ENCODE data around the gene HIC1. TPM values are rescaled to one million over a fixed set of nuclear protein-coding genes. Genes with fewer than 3 reads are reported as not detected.

The HIC1 gene
- total RNA-seq, 4 donors from 2014 or later = 9.1 to 32.5 (median 14.7) TPM

GRCh38 chr17:2019723-2020122 lies 35.2 kb upstream of the HIC1 start:
- TF ChIP-seq EP300 (IDR thresholded peaks at IDR 0.05; ENCODE audit: low read depth) (no peak), POLR2A (IDR thresholded peaks at IDR 0.05) (no peak), POLR2AphosphoS5 (IDR thresholded peaks at IDR 0.05) (no peak)
- TF ChIP-seq, protein P1, sequence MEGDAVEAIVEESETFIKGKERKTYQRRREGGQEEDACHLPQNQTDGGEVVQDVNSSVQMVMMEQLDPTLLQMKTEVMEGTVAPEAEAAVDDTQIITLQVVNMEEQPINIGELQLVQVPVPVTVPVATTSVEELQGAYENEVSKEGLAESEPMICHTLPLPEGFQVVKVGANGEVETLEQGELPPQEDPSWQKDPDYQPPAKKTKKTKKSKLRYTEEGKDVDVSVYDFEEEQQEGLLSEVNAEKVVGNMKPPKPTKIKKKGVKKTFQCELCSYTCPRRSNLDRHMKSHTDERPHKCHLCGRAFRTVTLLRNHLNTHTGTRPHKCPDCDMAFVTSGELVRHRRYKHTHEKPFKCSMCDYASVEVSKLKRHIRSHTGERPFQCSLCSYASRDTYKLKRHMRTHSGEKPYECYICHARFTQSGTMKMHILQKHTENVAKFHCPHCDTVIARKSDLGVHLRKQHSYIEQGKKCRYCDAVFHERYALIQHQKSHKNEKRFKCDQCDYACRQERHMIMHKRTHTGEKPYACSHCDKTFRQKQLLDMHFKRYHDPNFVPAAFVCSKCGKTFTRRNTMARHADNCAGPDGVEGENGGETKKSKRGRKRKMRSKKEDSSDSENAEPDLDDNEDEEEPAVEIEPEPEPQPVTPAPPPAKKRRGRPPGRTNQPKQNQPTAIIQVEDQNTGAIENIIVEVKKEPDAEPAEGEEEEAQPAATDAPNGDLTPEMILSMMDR (IDR thresholded peaks at IDR 0.05) = no peak
- intact Hi-C loops (cut with DNase I; ENCODE audit: low total_unique reads) (no loop called here), in situ Hi-C loops (cut with MboI; ENCODE audit: low pct_ligation_motif_present in 1 of 4, low pct_unique_long_range_greater_than_20kb in 1 of 4, low sequenced_read_pairs in 3 of 4) (loop anchor here (10.0 kb wide), 2 partner anchors 105 to 115 kb away; no protein-coding TSS in a partner anchor)

GRCh38 chr17:2020721-2021120 lies 34.2 kb upstream of the HIC1 start:
- TF ChIP-seq EP300 (IDR thresholded peaks at IDR 0.05; ENCODE audit: low read depth) (no peak), POLR2AphosphoS5 (IDR thresholded peaks at IDR 0.05) (no peak), POLR2A (IDR thresholded peaks at IDR 0.05) (no peak)
- TF ChIP-seq, protein P1 (IDR thresholded peaks at IDR 0.05) = no peak
- no peak overlapping the region for H3K27ac ChIP-seq
- no peaks in the 10 kb centered on the region for H3K9me3 ChIP-seq
- H3K27me3 ChIP-seq = peaks cover 69% of the 10 kb centered on the region
- in situ Hi-C loops (cut with MboI; ENCODE audit: low pct_ligation_motif_present in 1 of 4, low pct_unique_long_range_greater_than_20kb in 1 of 4, low sequenced_read_pairs in 3 of 4) = loop anchor here in 1 of 4 donors (10.0 kb wide), 1 partner anchor 116 kb away; no protein-coding TSS in a partner anchor
- H3K4me1 ChIP-seq = peaks cover 13 to 24% (median 21%) of the 10 kb centered on the region in 4 donors
- WGBS, 2 donors (ENCODE audit: low coverage in 1 of 2) = 60% methylated on average over 8 of the region's 8 CpGs; no CpG with 5 or more reads in 1 of the 2 donors
- no peak overlapping the region for H3K4me3 ChIP-seq
- no peaks in the 10 kb centered on the region for H3K36me3 ChIP-seq
- intact Hi-C loops (cut with DNase I; ENCODE audit: low total_unique reads) = no loop called here
- DNase-seq = no peak

More at GRCh38 chr17:2019723-2020122, 35.2 kb upstream of the HIC1 start:
- WGBS, 2 donors (ENCODE audit: low coverage in 1 of 2) = 85% methylated on average over 8 of the region's 8 CpGs; no CpG with 5 or more reads in 1 of the 2 donors
- DNase-seq = no peak
- Histone ChIP-seq H3K27ac (no peak overlapping the region), H3K27me3 (peaks cover 59% of the 10 kb centered on the region), H3K4me3 (no peak overlapping the region), H3K36me3 (no peaks in the 10 kb centered on the region), H3K9me3 (no peaks in the 10 kb centered on the region), H3K4me1 (peaks cover 9 to 14% (median 11%) of the 10 kb centered on the region in 4 donors)

DNA sequence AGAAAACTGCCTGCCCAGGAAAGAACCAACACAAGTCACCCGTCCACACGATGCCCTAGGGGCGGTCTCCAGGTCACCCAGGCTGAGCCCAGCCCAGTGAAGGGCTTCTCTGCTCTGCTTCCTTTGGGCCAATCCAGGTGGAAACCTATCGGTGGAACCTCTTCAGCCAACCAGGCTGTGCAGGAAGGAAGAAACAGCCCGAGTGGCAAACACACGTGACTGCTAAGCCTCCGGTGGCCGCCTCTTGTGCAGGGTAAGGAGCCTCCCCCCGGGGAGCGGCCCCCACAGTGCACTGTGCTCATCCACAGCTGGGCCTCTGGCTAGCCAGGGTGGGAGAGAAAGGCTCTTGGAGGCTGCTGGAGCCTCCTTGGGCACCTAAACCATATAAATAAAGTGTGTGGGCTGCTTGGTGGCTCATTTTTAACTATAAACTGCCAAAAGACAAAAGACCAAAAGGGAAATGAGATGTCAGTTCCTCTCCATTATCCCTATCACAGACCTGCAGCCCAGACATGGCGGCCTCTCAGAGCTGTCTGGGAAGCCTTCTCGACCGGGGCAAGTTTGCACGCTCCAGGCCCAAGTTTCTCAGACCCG lies 32.2 kb upstream of the HIC1 start:
- Histone ChIP-seq H3K4me3 (no peak overlapping the region), H3K27ac (no peak overlapping the region), H3K36me3 (no peaks in the 10 kb centered on the region), H3K4me1 (peaks cover 18 to 28% (median 25%) of the 10 kb centered on the region in 4 donors), H3K9me3 (no peaks in the 10 kb centered on the region), H3K27me3 (peaks cover 89% of the 10 kb centered on the region)
- no peak for TF ChIP-seq POLR2AphosphoS5 (IDR thresholded peaks at IDR 0.05)
- TF ChIP-seq EP300 (IDR thresholded peaks at IDR 0.05; ENCODE audit: low read depth) = no peak
- TF ChIP-seq, protein P1 (IDR thresholded peaks at IDR 0.05) = no peak
- in situ Hi-C loops (cut with MboI; ENCODE audit: low pct_ligation_motif_present in 1 of 4, low pct_unique_long_range_greater_than_20kb in 1 of 4, low sequenced_read_pairs in 3 of 4) = loop anchor here in 1 of 4 donors (10.0 kb wide), 1 partner anchor 118 kb away; no protein-coding TSS in a partner anchor
- 82% methylated on average over 11 of the region's 15 CpGs; no CpG with 5 or more reads in 1 of the 2 donors for WGBS, 2 donors (ENCODE audit: low coverage in 1 of 2)
- intact Hi-C loops (cut with DNase I; ENCODE audit: low total_unique reads) = no loop called here
- no peak for DNase-seq

GRCh38 chr17:2023256-2023655 lies 31.6 kb upstream of the HIC1 start:
- intact Hi-C loops (cut with DNase I; ENCODE audit: low total_unique reads) (no loop called here), in situ Hi-C loops (cut with MboI; ENCODE audit: low pct_ligation_motif_present in 1 of 4, low pct_unique_long_range_greater_than_20kb in 1 of 4, low sequenced_read_pairs in 3 of 4) (loop anchor here in 1 of 4 donors (10.0 kb wide), 1 partner anchor 118 kb away; no protein-coding TSS in a partner anchor)
- no peak overlapping the region for H3K27ac ChIP-seq
- TF ChIP-seq, protein P1 (IDR thresholded peaks at IDR 0.05) = no peak
- TF ChIP-seq POLR2AphosphoS5 (IDR thresholded peaks at IDR 0.05) (no peak), POLR2A (IDR thresholded peaks at IDR 0.05) (no peak), EP300 (IDR thresholded peaks at IDR 0.05; ENCODE audit: low read depth) (no peak)
- WGBS, 2 donors (ENCODE audit: low coverage in 1 of 2) = 63% methylated on average over 16 of the region's 16 CpGs; no CpG with 5 or more reads in 1 of the 2 donors
- no peaks in the 10 kb centered on the region for H3K9me3 ChIP-seq
- H3K27me3 ChIP-seq = peaks cover 89% of the 10 kb centered on the region
- H3K4me3 ChIP-seq = peak overlapping the region in 1 of 4 donors; percentile 60
- peaks cover 18 to 28% (median 25%) of the 10 kb centered on the region in 4 donors for H3K4me1 ChIP-seq
- H3K36me3 ChIP-seq = no peaks in the 10 kb centered on the region
- no peak for DNase-seq
